Stimulated activated CD4-positive, alpha-beta T cell treated with anti-CD3 and anti-CD28 coated beads, TNF-alpha, amount 100 ng/mL, for 1 hour (primary cell): ENCODE measurements around the gene TXNDC11.
A peak's percentile ranks its signal among the peaks of the same experiment; 100 is the strongest.
"Not testable (repeated sequence)": the region's sequence is repeated elsewhere in the genome, so short reads cannot be mapped to it uniquely, and the experiment has no call there.

Experiments
- DNase-seq, 3 donors: peaks; one replicate each; pipeline ENCODE4 v3.0.0-alpha.2; 2020; ENCODE audit warnings: low read depth in 3 of 3, low spot score in 1 of 3

TXNDC11 gene

GRCh38 chr16:11742536-11743307 is at the start of gene TXNDC11:
Gene TXNDC11 (minus strand): TSS chr16:11742857. CDS start chr16:11742730, 127 bp downstream.
- DNase-seq = peak; percentile 96 to 99 (median 98)

- DNase-seq = no peak
Observed at GRCh38 chr16:11791144-11791828, 48.6 kb upstream of the TXNDC11 start.

GRCh38 chr16:11788914-11789313 is 46.3 kb upstream of the TXNDC11 start:
- DNase-seq = no peak

- not testable (repeated sequence) for DNase-seq
Observed at GRCh38 chr16:11784980-11785599, 42.4 kb upstream of the TXNDC11 start.

GRCh38 chr16:11784381-11784780 is 41.7 kb upstream of the TXNDC11 start:
- DNase-seq = not testable (repeated sequence)

- DNase-seq = no peak
Observed at GRCh38 chr16:11784038-11784369, 41.3 kb upstream of the TXNDC11 start.

GRCh38 chr16:11783319-11784037 is 40.8 kb upstream of the TXNDC11 start:
- DNase-seq = no peak

- DNase-seq = no peak
Observed at GRCh38 chr16:11781773-11782172, 39.1 kb upstream of the TXNDC11 start.

DNA sequence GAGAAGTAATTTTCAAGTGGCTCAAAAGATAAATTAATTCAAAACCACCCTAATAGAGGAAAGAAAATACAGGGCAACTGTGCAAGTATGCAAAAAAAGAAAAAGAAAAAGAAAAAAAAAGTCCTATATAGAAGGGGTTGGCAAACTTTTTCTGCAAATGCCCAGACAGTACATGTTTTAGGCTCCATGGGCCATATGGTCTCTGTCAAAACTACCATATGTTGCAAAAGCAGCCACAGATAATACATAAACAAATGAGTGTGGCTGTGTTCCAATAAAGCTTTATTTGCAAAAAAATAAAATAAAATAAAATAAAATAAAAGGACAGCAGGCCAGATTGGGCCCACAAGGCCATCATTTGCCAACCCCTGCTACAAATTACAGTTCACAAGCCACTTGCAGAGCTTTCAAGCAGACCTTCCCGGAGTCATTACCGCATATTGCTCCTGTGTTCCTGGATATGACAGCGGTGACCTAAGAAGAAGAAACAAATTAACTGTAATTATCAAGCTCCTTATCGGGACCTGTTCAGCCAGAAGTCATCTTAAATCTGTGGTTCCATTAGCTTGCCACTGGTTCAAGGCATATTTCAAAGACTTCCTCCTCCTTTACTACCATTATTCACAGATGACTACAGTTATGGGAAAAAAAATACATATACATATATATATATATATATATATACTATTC is 38.5 kb upstream of the TXNDC11 start:
- DNase-seq = no peak

GRCh38 chr16:11779074-11779473 is 36.4 kb upstream of the TXNDC11 start:
- DNase-seq = no peak

DNA sequence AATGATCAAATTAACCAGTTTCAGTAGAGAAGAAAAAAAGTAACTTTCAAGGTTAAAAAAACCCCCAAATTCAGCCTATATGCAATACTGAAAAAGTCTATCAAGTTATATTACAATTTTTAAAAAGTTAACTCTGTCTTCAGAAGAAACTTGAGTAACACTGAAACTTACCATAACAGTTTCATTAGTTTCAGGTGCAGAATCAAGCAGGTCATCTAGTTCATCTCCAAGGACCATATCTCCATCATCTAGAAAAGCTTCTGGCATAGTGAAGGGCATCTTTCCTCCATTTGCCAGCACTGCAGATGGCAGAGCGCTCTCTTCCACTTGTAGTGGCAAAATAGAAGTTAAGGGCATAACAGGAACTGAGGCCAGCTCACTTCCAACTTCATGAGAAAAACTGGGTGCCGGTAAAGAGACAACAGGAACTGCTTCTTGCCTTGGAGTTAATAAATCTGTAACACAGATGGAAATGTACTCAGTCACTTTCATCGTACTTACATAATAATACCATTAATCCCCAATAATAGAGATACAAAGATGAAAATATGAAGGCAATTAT is 31.5 kb upstream of the TXNDC11 start:
- no peak for DNase-seq

DNA sequence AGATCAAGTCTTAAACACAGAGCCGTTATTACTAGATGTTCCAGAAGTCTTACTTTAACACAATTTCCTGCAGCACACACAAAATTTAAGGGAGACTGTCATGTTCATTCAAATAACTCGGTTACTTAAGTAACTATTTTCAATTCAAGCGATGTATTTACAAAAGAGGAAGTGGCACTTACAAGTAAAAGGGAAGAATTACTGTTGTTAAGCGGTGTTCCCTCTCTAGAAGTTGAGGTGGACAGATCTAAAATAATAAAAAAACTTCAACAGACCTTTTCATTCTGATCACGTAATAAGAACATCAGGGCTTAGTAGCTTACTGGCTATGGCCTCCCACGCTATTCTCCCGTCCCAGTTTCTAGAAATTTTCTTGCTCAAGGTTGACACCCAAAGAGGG is 26.2 kb upstream of the TXNDC11 start:
- no peak for DNase-seq

DNA sequence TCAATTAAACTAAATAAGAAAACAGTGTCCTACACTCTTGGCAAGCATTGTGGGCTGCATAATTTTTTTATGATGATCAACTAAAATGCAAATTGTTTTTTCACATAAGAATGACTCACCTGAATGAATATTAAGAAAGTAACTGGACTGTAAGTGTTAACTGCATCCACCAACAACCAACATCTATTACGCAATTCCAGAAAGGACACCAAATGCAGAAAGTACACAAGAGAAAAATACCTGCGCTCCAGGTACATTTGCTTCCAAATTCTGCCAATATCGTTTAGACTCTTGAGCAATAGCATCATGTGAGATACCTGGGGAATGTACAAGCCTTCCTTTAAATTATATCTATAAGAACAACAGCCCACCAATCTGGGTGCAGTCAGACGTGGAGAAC is 19.8 kb upstream of the TXNDC11 start:
- no peak for DNase-seq

GRCh38 chr16:11759997-11760396 is 17.3 kb upstream of the TXNDC11 start:
- no peak for DNase-seq

DNA sequence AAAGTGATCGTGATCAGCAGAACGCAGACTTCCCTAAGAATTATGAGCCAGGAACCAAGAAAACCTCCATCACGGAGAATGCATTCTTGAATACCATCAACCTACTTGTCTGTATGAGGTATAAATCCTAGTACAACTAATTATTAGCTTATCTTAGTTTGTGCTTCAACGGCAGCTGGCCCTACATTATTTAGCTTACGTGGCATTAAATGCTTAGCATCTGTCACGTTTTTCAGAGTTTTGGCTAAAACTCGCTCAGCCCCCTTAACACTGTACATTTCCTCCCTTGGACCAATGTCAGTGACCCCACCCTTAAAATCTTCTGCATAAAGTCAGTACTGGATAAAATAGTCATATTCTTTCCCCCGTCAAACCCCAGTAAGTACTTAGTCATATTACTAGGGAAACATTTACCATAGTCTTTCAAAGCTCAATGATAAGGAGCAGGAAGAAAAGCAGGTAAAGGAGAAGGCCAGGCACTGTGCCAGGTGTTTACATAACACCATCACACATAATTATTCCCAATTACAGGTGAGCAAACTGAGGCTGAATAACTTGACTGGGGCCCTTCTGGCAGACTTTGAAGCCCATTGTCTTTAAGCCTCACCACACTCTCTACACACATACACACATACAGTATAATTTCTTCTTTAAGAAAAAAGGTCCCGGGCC is 16.6 kb upstream of the TXNDC11 start:
- no peak for DNase-seq

DNA sequence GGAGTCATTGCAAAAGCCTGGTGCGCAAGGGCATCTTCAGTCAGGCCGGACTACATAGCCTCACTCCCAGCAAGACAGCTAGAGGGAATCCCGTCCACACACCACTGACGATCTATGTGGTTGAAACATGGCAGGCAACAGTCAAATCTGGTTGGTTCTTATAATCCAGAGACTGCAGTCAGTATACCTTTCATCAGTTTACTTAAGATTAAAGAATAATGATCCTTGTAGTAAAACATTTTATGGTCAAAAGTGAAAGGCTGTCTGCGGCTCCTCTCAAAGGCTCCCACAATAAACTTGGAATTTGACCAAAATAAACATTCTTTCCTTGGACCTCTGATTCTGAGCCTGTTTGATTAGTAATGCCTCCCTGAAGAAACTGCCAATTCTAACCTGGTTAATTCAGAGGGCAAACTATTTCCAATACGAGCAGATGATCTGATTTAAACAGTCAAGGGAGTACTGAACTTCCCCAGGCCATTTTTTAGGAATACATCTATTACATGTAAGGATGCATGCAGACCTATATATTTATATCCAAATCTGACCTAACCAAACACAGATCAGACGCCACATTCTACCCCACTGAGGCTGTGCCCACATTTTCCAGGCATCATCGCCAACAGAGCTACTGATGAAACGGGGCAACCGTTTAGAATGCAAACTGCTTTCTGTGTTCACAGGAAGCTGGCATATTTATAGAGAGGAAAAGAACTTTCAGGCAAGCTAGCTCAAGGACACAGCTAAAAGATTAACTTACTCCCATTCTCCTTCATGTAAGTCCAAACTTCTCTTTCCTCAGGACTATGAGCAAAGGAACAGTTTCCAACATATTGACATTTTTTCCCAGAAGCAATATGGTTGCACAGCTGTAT is 15.3 kb upstream of the TXNDC11 start:
- no peak for DNase-seq

DNA sequence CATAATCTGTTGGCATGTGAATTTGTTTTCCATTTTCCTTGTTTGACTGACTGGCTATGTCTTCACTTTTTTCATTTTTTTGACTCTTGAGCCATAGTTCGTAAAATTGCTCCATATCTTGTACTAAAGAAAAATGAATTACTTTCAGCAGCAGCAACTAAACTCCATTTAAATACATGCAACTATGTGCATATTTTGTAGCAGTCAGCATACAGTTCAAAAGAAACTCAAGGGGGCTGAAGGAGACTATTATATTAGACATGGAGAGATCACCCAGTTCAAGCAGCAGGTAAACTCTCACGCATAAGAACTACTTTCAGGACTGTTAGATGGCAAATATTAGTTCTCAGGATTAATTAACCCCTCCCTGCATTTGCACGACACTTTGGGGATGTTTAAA is 13.6 kb upstream of the TXNDC11 start:
- DNase-seq = no peak

GRCh38 chr16:11755022-11755760 is 12.5 kb upstream of the TXNDC11 start:
- no peak for DNase-seq

GRCh38 chr16:11752856-11753255 is 10.2 kb upstream of the TXNDC11 start:
- no peak for DNase-seq
